HG03460 (cell line): Measurements from ENCODE around the gene CERS1.
"Not testable (repeated sequence)": the region's sequence is repeated elsewhere in the genome, so short reads cannot be mapped to it uniquely, and the experiment has no call there.

Experiments
- ATAC-seq: cut with Tn5 transposase; IDR thresholded peaks from one replicate; pipeline ENCODE4 v1.9.1; 2021; ENCODE audit not compliant: unreplicated experiment

The CERS1 gene

DNA sequence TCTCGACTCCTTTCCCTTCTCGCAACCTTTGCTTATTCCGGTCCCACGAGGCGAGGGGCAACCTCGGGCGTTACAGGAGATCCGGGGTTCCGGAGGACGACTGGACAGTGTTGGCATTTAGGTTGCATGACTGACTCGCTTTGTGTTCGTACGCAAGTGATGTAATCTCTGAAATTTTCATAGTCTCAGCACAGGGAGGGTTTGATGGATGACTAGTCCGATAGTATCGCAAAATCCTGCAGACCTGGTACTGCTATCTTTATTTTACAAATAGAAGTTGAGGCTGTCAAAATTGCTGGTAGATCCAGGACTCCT is 23.9 kb upstream of the CERS1 start:
- ATAC-seq: no peak

DNA sequence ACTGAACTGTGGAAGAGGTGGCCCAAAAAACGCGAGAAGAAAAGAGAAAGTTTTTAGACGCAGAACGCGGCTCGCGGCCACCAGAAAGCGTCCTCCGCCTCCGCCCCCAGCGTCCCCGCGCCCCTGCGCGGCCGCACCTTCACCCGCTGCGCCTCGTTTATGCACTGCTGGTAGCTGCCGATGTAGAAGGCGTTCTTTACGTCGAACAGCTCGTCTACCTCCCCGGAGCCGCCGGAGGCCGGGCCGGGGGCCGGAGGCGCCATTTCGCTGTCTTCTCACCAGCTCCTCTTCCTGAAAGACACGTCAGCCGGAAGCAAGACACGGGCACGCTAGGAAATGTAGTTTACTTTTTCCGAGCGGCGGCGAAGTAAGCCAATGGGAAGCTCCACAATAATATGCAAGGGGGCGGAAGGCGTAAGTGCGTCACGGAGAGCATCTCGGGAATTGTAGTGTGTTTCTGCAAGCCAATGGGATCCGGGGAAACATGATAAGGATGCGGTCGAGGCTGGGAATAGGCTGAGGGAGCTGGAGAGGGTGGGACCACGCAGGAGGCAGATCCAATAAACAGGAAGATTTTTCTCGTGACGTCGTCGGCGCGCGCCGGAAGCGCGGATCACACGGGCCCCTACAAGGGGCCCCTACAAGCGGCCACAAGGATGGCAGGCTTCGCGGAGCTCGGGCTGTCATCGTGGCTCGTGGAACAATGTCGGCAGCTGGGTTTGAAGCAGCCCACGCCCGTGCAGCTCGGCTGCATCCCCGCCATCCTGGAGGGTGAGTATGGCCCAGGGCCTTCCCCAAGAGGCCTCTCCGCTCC is 23.3 kb upstream of the CERS1 start, which contains the start of the genes COPE and DDX49:
COPE (minus strand) TSS at position 302 of the 814 bp plus-strand sequence; CDS start at position 263, 39 bp downstream.
DDX49 (plus strand) TSS at position 630 of the 814 bp plus-strand sequence; CDS start at position 657, 27 bp downstream.
- peak; percentile 90 for ATAC-seq

DNA sequence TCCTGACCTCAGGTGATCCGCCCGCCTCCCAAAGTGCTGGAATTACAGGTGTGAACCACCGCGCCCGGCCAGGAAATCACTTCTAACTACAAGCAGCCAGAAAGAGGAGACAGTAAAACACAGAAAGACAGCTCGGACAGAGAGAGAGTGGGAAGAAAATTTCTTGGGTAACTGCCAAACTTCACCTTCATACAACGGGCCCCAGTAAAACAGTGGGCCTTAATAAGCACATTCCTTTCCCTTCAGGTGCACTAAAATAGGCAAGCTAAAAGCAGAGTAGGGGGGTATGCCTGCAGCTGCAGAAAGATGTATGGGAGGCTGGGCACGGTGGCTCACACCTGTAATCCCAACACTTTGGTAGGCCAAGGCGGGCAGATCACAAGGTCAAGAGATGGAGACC is 21.6 kb upstream of the CERS1 start:
- not testable (repeated sequence) for ATAC-seq

DNA sequence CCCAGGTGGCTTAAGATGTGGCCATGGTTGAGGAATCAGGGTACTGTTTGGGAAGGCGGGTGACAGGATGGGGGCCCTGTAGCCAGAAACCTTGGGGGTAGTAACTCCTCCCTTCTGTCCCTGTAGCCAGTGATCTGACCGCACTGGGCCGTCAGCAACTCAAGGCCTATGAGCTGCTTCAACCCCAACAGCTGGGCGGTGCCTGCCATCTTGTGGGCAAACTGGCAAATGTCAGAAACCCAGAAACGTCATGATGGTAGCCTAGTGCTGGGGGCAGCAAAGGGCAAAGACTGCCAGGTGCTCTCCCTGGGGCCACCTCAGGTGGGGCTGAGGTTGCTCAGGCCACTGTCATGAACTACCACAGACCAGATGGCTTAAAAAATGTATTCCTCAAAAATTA is 19.7 kb upstream of the CERS1 start:
- no peak for ATAC-seq

DNA sequence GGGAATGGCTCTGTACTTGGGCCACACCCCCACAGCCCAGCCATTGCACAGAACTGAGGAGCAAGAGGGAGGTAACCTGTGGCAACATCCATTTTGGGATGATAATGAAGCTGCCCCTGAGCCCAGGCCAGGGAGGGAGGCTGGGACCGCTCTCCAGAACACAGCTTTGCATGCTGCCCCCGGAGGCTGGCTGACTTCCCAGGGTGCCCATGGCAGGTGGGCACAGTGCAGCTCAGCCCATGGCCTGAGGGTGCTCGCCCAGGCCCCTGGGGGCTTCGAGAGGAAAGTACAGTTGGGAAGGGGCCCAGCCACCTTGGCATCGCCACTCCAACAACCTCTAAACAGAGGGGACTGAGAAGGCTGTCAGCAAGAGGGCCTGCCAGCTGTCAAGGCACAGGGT is 17.5 kb upstream of the CERS1 start:
- no peak for ATAC-seq

DNA sequence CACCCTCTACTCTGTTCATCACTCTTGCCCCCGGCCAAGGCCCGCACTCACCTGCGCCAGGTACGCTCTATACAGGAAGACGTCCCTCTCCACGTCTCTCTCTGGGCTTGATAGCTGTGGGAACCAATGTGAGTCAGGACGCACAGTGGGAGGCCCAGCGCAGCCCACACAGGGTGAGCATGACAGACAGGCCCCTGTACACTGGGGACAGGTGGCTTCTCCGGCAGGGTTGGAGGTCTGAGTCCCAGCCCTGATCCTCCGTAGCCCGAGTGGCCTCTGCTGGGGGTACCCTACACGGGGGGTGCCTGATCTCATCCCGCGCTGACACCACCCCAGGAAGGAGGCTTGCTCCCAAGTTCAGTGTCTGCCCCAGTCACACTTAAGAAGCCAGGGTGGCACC is 17.0 kb upstream of the CERS1 start:
- ATAC-seq: no peak

DNA sequence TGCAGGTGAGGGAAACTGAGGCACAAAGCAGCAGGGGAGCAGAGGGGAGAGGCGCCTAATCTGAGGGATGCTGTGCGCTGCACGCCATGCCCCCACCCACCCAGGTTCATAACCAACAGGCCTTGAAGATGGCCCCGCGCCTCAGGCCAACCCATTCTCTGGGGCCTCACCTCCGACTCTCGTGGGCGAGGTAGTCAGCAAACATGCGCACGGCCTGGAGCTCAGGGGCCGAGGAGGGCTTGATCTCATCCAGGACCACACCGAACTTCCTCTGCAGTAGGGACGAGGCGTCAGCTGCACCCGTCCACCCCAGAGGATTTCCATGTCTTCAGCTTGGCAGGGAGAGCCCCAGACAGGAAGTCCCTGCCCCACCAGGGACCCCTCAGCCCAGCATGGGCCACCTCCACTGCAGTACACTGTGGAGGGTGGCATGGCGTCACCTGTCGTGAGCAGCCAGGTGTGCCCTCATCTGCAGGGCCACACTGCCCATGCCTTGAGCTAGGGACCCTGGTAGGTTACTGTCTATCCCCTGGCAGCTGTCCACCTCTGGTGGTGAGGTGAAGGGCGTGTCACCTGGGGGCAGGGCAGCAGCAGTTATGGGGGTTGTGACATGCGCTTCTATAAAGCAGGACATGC is 15.0 kb upstream of the CERS1 start:
- ATAC-seq: no peak

DNA sequence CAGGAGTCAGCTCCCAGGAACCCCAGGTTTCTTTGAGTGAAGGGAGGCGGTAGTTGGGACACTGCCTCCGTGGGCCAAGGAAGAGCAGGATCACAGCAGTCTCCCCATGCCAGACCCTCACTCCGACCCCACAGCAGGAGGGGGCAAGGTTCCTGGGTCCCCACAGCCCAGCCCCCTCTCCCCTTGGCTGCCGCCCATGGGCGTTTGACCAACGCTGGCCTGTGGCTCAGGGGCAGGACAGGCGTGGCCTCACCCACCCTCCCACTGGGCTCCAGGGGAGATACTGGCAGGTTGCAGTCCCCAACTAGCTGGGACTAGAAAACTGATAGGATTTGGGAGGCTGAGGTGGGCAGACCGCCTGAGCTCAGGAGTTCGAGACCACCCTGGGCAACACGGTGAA is 14.1 kb upstream of the CERS1 start:
- no peak for ATAC-seq

DNA sequence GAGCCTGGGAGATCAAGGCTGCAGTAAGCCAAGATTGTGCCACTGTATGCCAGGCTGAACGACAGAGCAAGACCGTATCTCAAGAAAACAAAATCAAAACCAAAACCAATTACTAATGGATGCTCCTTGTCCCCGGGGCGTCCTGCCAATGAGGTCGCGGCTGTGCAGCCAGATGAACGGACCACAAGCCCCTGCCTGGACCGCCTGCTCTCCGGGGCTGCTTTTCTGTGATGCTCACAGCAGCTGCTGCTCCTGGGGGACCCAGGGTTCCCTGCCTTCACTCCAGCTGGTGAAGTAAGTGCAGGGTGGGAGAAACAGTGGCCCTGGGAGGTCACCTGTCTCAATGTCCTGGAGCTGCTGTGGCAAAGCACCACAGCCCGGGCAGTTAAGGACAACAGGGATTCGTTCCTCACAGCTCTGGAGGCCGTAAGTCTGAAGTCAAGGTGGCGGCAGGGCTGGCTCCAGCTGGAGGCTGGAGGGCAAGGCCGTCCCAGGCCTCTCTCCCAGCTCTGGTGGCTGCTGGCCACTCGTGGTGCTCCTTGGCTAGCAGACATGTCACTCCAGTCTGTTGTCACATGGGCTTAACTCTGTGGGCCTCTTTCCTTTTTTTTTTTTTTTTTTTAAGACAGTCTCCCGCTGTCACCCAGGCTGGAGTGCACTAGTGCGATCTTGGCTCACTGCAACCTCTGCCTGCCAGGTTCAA is 13.1 kb upstream of the CERS1 start:
- no peak for ATAC-seq

DNA sequence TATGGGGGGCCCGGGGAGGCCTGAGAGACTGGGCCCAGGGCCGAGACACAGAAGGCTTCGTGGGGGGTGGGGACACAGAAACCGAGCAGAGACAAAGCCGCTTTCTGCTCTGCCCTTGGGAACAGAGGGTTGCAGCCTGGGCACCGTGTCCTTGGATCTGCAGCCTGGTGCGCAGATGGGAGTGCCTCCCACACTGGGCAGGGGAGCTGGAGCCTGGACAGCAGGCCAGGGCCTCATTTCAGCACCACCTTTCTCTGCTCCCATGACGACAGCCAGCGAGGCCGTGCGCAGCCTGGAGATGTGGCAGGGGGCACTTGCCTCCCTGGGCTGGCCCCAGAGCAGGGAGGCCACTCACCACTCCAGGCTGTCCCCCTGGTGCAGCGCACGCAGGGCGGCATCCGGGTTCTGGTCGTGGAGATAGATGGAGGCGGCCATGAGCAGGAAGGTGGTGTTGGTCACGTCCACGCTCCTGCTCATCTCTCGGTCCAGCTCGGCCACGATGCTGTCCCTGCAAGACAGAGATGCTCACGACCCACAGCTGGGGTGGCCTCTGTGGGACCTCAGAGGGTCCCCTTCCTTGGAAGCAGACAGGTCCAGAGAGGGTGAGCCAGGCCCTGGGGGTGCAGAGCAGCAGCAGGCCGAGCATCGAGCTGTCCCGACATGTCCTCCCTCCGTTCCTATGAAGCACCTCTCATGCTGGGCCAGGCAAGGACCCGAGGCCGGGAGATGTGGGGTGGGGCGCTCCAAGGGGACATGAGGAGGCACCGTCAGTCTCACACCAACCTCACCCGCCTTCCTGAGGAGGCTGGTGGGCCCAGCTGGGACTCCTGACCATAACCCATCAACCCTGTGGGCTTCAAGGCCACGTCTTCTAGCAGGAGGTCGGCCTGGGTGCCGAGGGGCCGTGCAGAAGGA is 10.9 kb upstream of the CERS1 start:
- ATAC-seq: no peak

DNA sequence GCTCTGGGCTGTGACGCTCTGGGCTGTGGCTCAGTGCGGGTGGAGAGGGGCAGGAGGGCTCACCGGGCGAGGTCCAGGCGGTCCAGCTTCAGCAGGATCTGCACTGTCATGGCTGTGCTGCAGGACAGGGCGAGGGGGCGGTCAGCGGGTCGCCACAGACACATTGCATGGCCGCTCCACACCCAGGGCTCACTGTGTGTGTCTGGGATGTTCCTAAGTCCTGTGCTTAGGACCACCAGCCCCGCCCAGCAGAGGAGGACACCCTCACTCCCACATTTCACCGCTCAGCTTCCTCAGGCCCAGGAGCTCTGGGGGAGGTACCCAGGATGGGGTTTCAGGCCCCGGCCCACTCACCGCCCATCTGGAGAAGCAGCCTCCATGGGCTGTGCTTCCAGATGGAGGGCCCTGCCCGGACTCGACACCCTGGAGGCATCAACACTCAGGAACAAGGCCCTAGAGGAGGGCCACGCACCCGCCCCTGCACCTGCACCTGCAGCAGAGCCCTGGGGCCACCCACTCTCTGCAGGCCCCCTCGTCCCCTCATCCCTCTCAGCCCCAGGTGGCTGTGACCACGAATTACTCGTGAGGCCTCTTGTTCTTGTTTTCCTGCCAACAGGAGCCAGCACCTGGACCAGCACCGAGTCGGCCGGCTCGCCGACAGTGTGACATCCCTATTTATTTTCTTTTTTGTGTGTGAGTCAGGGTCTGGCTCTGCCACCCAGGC is 9.7 kb upstream of the CERS1 start:
- no peak for ATAC-seq

DNA sequence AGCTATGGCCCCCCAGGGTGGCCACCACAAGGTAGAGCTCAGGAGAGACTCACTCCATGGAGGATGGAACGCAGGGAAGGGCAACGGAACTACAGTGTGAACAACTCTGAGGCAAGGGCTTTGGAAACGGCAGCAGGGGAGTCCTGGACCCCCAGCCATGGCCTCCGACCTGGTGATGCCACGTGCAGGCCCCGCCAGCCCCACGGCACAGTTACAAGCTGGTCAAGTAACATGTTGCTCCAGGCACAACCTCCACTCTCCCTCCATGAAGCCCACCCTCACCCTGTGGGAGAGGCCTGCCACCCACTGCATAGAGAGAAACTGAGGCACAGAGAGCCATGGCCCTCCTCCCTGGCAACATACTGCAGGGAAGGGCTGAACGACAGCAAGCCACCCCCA is 9.1 kb upstream of the CERS1 start:
- no peak for ATAC-seq

DNA sequence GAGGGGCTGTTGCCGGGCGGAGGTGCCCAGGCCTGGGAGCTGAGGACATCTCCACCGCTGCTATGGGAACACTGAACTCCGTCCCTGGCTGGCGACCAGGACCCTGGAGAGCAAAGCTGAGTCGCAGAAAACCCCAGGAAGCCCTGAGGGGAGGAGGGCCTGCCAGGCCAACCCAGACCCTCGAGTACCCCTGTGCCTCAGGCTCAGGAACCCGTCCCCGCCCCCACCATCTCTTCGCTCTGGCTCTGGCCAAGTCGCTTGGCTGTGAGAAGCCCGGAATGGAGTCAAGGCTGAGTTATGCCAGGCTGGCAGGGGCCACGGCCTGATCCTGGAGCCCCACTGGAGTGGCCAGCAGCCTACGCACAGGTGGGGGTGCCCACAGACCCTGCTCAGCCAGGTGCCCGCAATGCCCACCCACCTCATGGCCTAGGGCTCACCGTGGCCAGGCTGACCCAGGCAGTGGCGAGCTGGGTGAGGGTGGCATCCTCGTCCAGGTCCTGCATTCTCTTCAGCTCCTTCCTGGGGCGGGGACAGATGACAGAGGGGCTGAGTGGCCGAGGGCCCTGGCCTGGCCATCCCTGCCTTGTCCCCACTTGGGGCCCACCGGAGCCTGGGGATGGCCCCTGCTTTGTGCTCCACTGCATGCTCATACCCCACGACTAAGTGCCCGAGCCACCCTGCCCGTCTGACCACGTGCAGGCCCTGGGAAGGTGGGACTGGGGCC is 8.5 kb upstream of the CERS1 start:
- ATAC-seq: no peak

DNA sequence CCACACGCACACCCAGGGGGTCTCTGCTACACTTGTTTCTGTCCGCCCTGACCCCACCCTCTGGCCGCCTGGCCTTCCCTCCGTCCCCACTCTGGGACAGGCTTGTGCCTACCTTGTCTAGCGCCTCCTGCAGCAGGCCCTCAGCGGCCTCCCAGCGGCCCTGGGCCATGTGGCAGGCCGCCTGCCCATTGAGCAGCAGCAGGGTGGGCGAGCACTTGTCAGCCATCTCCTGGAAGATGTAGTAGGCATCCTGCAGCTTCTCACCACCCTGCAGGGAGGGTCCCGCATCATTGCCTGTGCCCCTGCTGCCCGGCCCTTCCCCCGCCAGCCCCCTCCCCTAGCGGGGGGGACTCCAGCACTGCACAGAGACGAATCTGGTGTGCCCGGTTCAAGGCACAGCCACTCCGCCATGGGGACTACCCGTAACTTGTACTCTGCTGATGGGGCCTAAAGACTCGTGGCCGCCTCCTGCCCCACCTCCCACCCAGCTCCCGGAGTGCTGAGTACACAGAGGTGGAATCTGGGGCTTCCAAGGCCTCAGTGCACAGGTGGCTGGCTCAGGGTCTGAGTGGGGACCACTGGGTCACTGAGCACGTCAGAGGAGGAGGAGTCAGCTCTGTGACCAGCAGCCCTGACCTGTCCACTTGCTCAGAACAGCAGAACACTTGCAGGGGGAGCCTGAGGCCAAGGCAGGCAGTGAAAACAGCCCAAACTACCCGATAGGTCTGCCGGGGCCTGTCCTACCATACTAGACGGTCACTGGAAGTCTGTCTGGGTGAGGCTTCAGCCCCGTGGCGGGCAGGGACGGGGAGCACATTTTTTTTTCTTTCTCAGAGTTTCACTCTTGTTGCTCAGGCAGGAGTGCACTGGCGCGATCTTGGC is 7.4 kb upstream of the CERS1 start:
- no peak for ATAC-seq

DNA sequence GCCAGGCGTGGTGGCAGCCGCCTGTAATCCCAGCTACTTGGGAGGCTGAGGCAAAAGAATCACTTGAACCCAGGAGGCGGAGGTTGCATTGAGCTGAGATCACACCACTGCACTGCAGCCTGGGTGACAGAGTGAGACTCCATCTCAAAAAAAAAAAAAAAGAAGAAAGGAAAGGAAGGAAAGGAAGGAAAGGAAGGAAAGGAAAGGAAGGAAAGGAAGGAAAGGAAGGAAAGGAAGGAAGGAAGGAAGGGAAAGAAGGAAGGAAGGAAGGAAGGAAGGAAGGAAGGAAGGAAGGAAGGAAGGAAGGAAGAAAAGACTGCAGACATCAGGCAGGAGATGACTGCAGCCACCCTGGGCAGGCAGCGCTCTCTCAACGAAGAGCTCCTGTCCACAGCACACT is 6.6 kb upstream of the CERS1 start:
- not testable (repeated sequence) for ATAC-seq

DNA sequence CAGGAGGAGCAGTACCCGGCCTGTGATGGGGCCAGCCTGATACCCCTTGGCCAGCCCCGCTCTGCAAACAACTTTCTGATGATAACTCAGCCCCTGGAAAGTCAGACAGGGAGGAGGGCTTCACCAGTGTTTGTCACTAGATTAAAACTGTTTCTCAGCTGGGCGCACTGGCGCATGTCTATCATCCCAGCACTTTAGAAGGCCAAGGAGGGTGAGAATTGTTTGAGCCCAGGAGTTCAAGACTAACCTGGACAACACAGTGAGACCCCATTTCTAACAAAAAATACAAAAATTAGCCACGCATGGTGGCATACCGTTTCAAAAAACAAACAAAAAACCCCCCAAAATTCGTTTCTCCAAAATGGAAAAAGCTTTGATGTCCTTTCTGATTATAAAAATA is 5.5 kb upstream of the CERS1 start:
- no peak for ATAC-seq

DNA sequence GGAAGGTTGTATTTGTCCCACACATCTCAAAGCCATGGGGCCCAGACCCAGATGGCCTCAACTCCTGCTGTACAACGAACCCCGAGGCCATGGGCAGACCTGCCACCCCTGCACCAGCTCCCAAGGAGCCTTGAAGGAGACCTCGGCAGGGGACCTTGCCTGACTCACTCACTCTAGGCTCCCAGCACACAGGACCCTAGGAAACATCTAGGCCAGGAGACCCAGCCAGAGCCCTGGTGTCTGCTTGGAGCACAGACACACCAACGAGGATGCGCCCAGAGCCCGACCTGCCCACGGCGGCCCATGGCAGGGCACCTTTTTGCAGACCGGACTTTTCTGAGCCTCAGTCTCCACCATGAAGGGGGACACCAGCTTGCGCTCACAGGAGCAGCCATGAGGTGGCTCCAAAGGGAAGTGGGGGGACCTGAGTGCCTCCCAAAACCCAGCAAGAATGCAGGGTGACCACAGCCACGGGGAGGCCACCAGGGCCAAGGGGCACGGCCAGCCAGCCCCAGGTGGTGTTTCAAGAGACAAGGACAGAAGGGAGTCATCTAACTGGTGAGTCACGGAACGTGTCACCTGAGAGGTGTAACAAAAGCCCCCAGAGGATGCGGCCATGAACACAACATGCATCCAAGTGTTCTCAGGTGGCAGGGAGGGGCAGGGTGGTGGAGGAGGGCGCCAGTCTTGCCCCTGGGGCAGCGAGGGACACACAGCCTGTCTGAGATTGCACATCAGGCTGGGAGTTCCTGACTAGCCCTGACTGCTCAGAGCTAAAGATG is 4.9 kb upstream of the CERS1 start:
- no peak for ATAC-seq
